H9 (cell line): ENCODE results near the gene FGFR3. TPM values are rescaled to one million over a fixed set of nuclear protein-coding genes. Genes with fewer than 3 reads are reported as not detected.

Experiments
- DNase-seq: peaks from one replicate; pipeline ENCODE4 v3.0.0-alpha.2; 2017
- H2AFZ ChIP-seq: one replicate; pipeline ENCODE4 v1.6.1; 2013; ENCODE audit warnings: mild to moderate bottlenecking, low read length, control low read depth, moderate library complexity
- H2AK5ac ChIP-seq: 2 replicates; pipeline ENCODE4 v1.6.1; 2013; ENCODE audit warnings: low read length, control low read depth, mixed read lengths; ENCODE audit not compliant: insufficient read length
- H2BK120ac ChIP-seq: one replicate; pipeline ENCODE4 v1.6.1; 2013; ENCODE audit warnings: low read depth, mild to moderate bottlenecking, low read length, control low read depth, inconsistent platforms; ENCODE audit not compliant: poor library complexity, severe bottlenecking
- H2BK12ac ChIP-seq: 2 replicates; pipeline ENCODE4 v1.6.1; 2013; ENCODE audit warnings: low read length, control low read depth, mixed read lengths, low read depth; ENCODE audit not compliant: insufficient read length
- H2BK15ac ChIP-seq: 2 replicates; pipeline ENCODE4 v1.6.1; 2013; ENCODE audit warnings: low read depth, low read length, control low read depth
- H2BK20ac ChIP-seq: one replicate; pipeline ENCODE4 v1.6.1; 2013; ENCODE audit warnings: low read depth, mild to moderate bottlenecking, low read length, control low read depth, inconsistent platforms; ENCODE audit not compliant: poor library complexity, severe bottlenecking
- H2BK5ac ChIP-seq: 2 replicates; pipeline ENCODE4 v1.6.1; 2013; ENCODE audit warnings: low read length, control low read depth, mixed read lengths; ENCODE audit not compliant: insufficient read length
- H3K14ac ChIP-seq: 2 replicates; pipeline ENCODE4 v1.6.1; 2013; ENCODE audit warnings: low read length, control low read depth; ENCODE audit not compliant: insufficient read depth
- H3K18ac ChIP-seq: 2 replicates; pipeline ENCODE4 v1.6.1; 2013; ENCODE audit warnings: low read depth, mild to moderate bottlenecking, mixed read lengths, low read length, control low read depth; ENCODE audit not compliant: insufficient read length
- H3K23ac ChIP-seq: 2 replicates; pipeline ENCODE4 v1.6.1; 2013; ENCODE audit warnings: low read length, control low read depth, mixed read lengths, low read depth; ENCODE audit not compliant: insufficient read length
- H3K23me2 ChIP-seq: 2 replicates; pipeline ENCODE4 v1.6.1; 2013; ENCODE audit warnings: low read depth, mild to moderate bottlenecking, mixed read lengths, low read length, control low read depth; ENCODE audit not compliant: insufficient read length, poor library complexity, severe bottlenecking
- H3K27ac ChIP-seq: 2 replicates; pipeline ENCODE4 v1.5.1; 2013; ENCODE audit warnings: low read length, control low read depth, mixed read lengths, low read depth; ENCODE audit not compliant: insufficient read length
- H3K27me3 ChIP-seq: 2 replicates; pipeline ENCODE4 v1.6.1; 2013; ENCODE audit warnings: low read length, control low read depth, inconsistent platforms; ENCODE audit not compliant: insufficient read depth
- H3K4ac ChIP-seq: 2 replicates; pipeline ENCODE4 v1.6.1; 2013; ENCODE audit warnings: low read depth, mild to moderate bottlenecking, control low read depth, inconsistent platforms, low read length, moderate library complexity
- H3K4me1 ChIP-seq: 2 replicates; pipeline ENCODE4 v1.6.1; 2013; ENCODE audit warnings: low read length, control low read depth, inconsistent platforms; ENCODE audit not compliant: insufficient read depth
- H3K4me2 ChIP-seq: 2 replicates; pipeline ENCODE4 v1.6.1; 2013; ENCODE audit warnings: low read length, control low read depth, mixed read lengths; ENCODE audit not compliant: insufficient read length, insufficient read depth
- H3K56ac ChIP-seq: 2 replicates; pipeline ENCODE4 v1.6.1; 2013; ENCODE audit warnings: low read depth, mild to moderate bottlenecking, mixed read lengths, low read length, control low read depth; ENCODE audit not compliant: insufficient read length
- H3K79me1 ChIP-seq: 2 replicates; pipeline ENCODE4 v1.6.1; 2013; ENCODE audit warnings: low read depth, mild to moderate bottlenecking, moderate library complexity, low read length, control low read depth, inconsistent platforms; ENCODE audit not compliant: insufficient read depth, poor library complexity, severe bottlenecking
- H3K79me2 ChIP-seq: 2 replicates; pipeline ENCODE4 v1.6.1; 2013; ENCODE audit warnings: low read length, control low read depth, inconsistent platforms; ENCODE audit not compliant: insufficient read depth
- H3K9ac ChIP-seq: 2 replicates; pipeline ENCODE4 v1.6.1; 2013; ENCODE audit warnings: low read length, control low read depth, mixed read lengths; ENCODE audit not compliant: insufficient read length; ENCODE audit errors: extremely low read depth
- H3K9me3 ChIP-seq: one replicate; pipeline ENCODE4 v1.6.1; 2013; ENCODE audit warnings: low read depth, low read length, inconsistent platforms; ENCODE audit not compliant: control insufficient read depth
- H3T11ph ChIP-seq: one replicate; pipeline ENCODE4 v1.6.1; 2013; ENCODE audit warnings: mild to moderate bottlenecking, low read length, control low read depth, inconsistent platforms
- H4K20me1 ChIP-seq: one replicate; pipeline ENCODE4 v1.6.1; 2013; ENCODE audit not compliant: control insufficient read depth, insufficient read length, insufficient read depth
- H4K5ac ChIP-seq: 2 replicates; pipeline ENCODE4 v1.6.1; 2013; ENCODE audit warnings: low read depth, mild to moderate bottlenecking, mixed read lengths, low read length, control low read depth; ENCODE audit not compliant: insufficient read length
- H4K8ac ChIP-seq: replicated peaks from 2 replicates; pipeline ENCODE4 v1.6.1; 2013; ENCODE audit warnings: low read length, control low read depth, mixed read lengths, low read depth; ENCODE audit not compliant: insufficient read length
- H4K91ac ChIP-seq: 2 replicates; pipeline ENCODE4 v1.6.1; 2013; ENCODE audit warnings: low read depth, mild to moderate bottlenecking, moderate library complexity, mixed read lengths, low read length, control low read depth; ENCODE audit not compliant: insufficient read length
- H3K27ac Mint-ChIP-seq, 3 experiments: 2 replicates in 2 of 3; 3 replicates in 1 of 3; pipeline ENCODE4 v1.8.0; 2020 to 2021; ENCODE audit warnings: mixed read lengths in 3 of 3, mild to moderate bottlenecking in 1 of 3, moderate library complexity in 1 of 3
- H3K27me3 Mint-ChIP-seq: 2 replicates; pipeline ENCODE4 v1.8.0; 2021; ENCODE audit warnings: low read depth, mild to moderate bottlenecking, moderate library complexity, mixed read lengths
- H3K36me3 Mint-ChIP-seq, 3 experiments: 2 replicates in 2 of 3; 3 replicates in 1 of 3; pipeline ENCODE4 v1.8.0; 2020 to 2021; ENCODE audit warnings: low read depth in 3 of 3, mixed read lengths in 3 of 3; ENCODE audit not compliant: insufficient read depth in 1 of 3
- H3K4me1 Mint-ChIP-seq, 2 experiments: 2 replicates each; pipeline ENCODE4 v1.8.0; 2020; ENCODE audit warnings: mixed read lengths in 2 of 2
- H3K4me3 Mint-ChIP-seq, 2 experiments: 2 replicates in 1 of 2; 3 replicates in 1 of 2; pipeline ENCODE4 v1.8.0; 2020 to 2021; ENCODE audit warnings: mild to moderate bottlenecking in 2 of 2, mixed read lengths in 2 of 2, moderate library complexity in 1 of 2
- H3K9me3 Mint-ChIP-seq, 2 experiments: 2 replicates in 1 of 2; 3 replicates in 1 of 2; pipeline ENCODE4 v1.8.0; 2020; ENCODE audit warnings: mild to moderate bottlenecking in 2 of 2, mixed read lengths in 2 of 2, moderate library complexity in 1 of 2
- WGBS: extraction: QIAGEN DNeasy Blood & Tissue Kit; methylation state at CpG from one replicate; pipeline ENCODE4 v1.1.7; 2013; ENCODE audit warnings: missing lambda C conversion rate, low lambda C conversion rate, mixed read lengths; ENCODE audit not compliant: insufficient read length; ENCODE audit errors: extremely low coverage; 5-methylcytosine and 5-hydroxymethylcytosine counted together
- total RNA-seq: library from RNA; stranded (reverse); gene quantifications from 2 replicates; pipeline ENCODE4 v1.2.1, GENCODE V29; 2021
- TF ChIP-seq, protein P1 (sequence below): fragments of 200-600 bp; sonication (generic); conservative IDR thresholded peaks from 3 replicates; pipeline ENCODE4 v1.8.0; 2021; ENCODE audit warnings: antibody characterized with exemption, mild to moderate bottlenecking

FGFR3 gene
- total RNA-seq, 1 experiment from 2014 or later = 75.7 TPM

DNA sequence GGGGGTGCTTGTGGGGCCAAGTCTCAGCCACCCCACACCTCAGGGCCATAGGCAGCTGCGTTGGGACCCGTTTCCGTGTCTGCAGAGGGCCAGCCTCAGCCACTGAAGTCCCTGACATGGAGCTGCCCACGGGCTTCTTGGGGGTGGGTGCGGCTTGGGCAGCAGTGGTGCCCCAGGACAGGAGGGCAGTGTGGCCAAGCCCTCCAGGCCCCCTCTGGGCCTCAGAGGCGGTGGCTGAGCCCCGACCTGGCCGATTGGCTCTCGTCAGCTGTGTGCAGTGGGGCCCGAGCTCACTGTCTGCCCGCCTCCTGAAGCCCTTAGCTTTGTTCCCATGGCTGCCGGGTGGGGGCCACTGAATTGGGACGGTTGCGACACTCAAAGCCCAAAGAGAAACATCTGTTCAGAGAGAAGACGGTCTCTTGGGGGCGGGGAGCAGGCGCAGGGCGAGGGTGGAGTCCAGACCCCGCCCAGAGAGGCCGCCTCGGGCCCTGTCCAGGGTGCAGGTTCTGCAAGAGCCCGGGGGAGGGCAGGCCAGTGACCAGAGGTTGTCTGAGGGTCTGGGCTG lies 9.1 kb downstream of the FGFR3 start:
- no peak overlapping the region for H3K18ac ChIP-seq
- no peaks in the 10 kb centered on the region; the same call in 1 of the 2 replicates for H3K27me3 Mint-ChIP-seq
- H2BK5ac ChIP-seq = no peak overlapping the region
- H2AK5ac ChIP-seq = no peak overlapping the region
- H3K23me2 ChIP-seq = no peaks in the 10 kb centered on the region
- H3K36me3 Mint-ChIP-seq = peaks cover 1 to 44% (median 38%) of the 10 kb centered on the region in 3 experiments; a peak in 5 of 7 replicates
- no peak overlapping the region for H4K5ac ChIP-seq
- H3K27me3 ChIP-seq = no peaks in the 10 kb centered on the region
- H2BK120ac ChIP-seq = no peak overlapping the region
- no peak overlapping the region for H2BK20ac ChIP-seq
- H3K79me2 ChIP-seq = no peaks in the 10 kb centered on the region
- H3K4me1 Mint-ChIP-seq = no peaks in the 10 kb centered on the region
- H4K91ac ChIP-seq = no peak overlapping the region
- H3K23ac ChIP-seq = no peak overlapping the region
- H3K9ac ChIP-seq = no peak overlapping the region
- no peak overlapping the region for H3K4me2 ChIP-seq
- no peak for DNase-seq
- H3T11ph ChIP-seq = no peak overlapping the region
- no peak overlapping the region for H3K4ac ChIP-seq
- H4K20me1 ChIP-seq = no peaks in the 10 kb centered on the region
- no peak overlapping the region for H3K14ac ChIP-seq
- WGBS = no CpG with 5 or more reads among the region's 22 CpGs
- no peak overlapping the region for H4K8ac ChIP-seq
- no peak overlapping the region for H3K27ac Mint-ChIP-seq
- no peaks in the 10 kb centered on the region for H3K4me1 ChIP-seq
- H3K56ac ChIP-seq = no peak overlapping the region
- H2AFZ ChIP-seq = no peak overlapping the region
- no peak overlapping the region for H3K4me3 Mint-ChIP-seq
- no peak overlapping the region for H3K27ac ChIP-seq
- no peaks in the 10 kb centered on the region for H3K9me3 Mint-ChIP-seq
- H3K79me1 ChIP-seq = no peaks in the 10 kb centered on the region
- no peak overlapping the region for H2BK15ac ChIP-seq
- H3K9me3 ChIP-seq = no peaks in the 10 kb centered on the region
- TF ChIP-seq, protein P1, sequence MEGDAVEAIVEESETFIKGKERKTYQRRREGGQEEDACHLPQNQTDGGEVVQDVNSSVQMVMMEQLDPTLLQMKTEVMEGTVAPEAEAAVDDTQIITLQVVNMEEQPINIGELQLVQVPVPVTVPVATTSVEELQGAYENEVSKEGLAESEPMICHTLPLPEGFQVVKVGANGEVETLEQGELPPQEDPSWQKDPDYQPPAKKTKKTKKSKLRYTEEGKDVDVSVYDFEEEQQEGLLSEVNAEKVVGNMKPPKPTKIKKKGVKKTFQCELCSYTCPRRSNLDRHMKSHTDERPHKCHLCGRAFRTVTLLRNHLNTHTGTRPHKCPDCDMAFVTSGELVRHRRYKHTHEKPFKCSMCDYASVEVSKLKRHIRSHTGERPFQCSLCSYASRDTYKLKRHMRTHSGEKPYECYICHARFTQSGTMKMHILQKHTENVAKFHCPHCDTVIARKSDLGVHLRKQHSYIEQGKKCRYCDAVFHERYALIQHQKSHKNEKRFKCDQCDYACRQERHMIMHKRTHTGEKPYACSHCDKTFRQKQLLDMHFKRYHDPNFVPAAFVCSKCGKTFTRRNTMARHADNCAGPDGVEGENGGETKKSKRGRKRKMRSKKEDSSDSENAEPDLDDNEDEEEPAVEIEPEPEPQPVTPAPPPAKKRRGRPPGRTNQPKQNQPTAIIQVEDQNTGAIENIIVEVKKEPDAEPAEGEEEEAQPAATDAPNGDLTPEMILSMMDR = no peak
- H2BK12ac ChIP-seq = no peak overlapping the region
